GM06990 (cell line): ENCODE measurements around the gene DIP2A.

Experiments used
- DNase-seq: peaks from one replicate; pipeline ENCODE4 v3.0.0-alpha.2; 2011; ENCODE audit not compliant: insufficient read length; ENCODE audit errors: extremely low read depth
- H3K27me3 ChIP-seq: replicated peaks from 2 replicates; pipeline ENCODE4 v1.6.0; 2011; ENCODE audit warnings: low read length; ENCODE audit not compliant: control insufficient read depth, insufficient read depth
- H3K36me3 ChIP-seq: 2 replicates; pipeline ENCODE4 v1.5.1; 2011; ENCODE audit warnings: low read length; ENCODE audit not compliant: control insufficient read depth, insufficient read depth
- H3K4me3 ChIP-seq: replicated peaks from 2 replicates; pipeline ENCODE4 v1.5.1; 2011; ENCODE audit warnings: low read depth, mild to moderate bottlenecking, control low read depth, low read length
- TF ChIP-seq, protein P1 (sequence below): IDR thresholded peaks from 2 replicates; pipeline ENCODE4 v1.5.1; 2011; ENCODE audit warnings: low read length, control low read depth, mild to moderate bottlenecking, inconsistent platforms; ENCODE audit not compliant: insufficient read depth, poor library complexity, severe bottlenecking

The DIP2A gene

DNA sequence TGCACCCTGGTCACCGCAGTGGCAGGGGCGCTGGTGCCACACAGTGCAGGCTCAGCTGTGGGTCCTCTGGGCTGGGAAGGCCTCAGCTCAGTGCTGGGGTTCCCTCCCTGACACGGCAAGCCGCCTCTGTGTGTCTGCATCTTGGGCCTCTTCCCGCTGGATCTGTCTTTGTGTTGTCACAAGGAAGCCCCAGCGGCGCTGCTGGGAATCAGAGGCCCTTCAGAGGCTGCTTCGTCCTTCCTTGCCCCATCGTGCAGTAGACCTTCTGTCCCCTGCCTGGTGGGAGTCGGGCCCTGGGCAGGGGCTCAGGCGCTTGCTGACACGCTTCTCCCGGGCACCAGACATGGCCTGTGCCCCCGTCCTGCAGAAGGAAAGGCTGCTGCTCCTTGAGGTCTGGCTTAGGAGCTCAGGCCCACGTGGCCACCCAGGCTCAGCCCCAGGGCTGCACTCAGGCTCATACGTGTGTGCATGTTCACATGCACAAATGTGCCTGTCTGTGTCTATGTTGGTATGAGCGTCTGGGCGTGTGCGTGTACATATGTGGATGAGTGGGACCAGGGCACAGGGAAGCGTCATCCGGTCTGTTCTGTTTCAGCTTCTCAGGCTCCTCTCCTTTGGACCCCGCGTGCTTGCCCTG, 24.3 kb upstream of the DIP2A start:
- TF ChIP-seq, protein P1, sequence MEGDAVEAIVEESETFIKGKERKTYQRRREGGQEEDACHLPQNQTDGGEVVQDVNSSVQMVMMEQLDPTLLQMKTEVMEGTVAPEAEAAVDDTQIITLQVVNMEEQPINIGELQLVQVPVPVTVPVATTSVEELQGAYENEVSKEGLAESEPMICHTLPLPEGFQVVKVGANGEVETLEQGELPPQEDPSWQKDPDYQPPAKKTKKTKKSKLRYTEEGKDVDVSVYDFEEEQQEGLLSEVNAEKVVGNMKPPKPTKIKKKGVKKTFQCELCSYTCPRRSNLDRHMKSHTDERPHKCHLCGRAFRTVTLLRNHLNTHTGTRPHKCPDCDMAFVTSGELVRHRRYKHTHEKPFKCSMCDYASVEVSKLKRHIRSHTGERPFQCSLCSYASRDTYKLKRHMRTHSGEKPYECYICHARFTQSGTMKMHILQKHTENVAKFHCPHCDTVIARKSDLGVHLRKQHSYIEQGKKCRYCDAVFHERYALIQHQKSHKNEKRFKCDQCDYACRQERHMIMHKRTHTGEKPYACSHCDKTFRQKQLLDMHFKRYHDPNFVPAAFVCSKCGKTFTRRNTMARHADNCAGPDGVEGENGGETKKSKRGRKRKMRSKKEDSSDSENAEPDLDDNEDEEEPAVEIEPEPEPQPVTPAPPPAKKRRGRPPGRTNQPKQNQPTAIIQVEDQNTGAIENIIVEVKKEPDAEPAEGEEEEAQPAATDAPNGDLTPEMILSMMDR = no peak
- DNase-seq = no peak
- H3K27me3 ChIP-seq = no peaks in the 10 kb centered on the region
- no peak overlapping the region for H3K4me3 ChIP-seq
- peaks cover 38% of the 10 kb centered on the region for H3K36me3 ChIP-seq

DNA sequence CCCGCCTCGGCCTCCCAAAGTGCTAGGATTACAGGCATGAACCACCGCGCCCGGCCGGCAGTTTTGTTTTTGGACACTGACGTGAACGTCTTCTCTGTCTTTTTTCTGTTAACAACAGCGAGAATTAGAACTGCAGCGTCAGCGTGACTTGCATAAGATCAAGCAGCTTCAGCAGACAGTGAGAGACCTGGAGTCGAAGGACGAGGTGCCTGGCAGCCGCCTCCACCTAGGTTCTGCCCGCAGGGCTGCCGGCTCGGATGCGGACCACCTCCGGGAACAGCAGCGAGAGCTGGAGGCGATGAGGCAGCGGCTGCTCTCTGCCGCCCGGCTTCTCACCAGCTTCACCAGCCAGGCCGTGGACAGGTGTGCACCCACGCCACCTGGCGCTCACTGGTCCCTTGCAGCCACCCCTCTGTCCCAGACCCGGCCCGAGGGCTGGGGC, 22.9 kb upstream of the DIP2A start:
- H3K4me3 ChIP-seq = no peak overlapping the region
- TF ChIP-seq, protein P1 = no peak
- H3K27me3 ChIP-seq = no peaks in the 10 kb centered on the region
- H3K36me3 ChIP-seq = peaks cover 35% of the 10 kb centered on the region
- DNase-seq = no peak

DNA sequence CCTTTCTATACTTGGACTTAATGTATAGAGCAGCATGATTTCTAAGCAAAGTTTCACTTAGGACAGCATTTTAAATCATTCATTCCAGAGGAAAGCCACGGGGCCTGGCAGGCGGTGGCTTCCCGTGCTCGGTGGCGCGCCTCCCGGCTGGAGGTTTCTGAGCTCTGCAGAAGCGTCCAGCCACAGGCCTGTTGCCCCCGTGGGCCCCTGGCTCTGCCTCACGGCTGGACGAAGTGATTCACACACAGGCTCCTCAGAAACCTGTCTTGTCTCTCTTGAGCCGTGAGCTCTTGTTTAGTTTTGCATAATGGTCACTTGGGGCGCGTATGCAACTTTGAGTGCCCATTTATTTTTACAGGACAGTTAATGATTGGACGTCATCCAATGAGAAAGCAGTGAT, 22.1 kb upstream of the DIP2A start:
- Histone ChIP-seq H3K36me3 (peaks cover 33% of the 10 kb centered on the region), H3K27me3 (no peaks in the 10 kb centered on the region), H3K4me3 (no peak overlapping the region)
- TF ChIP-seq, protein P1 = no peak
- no peak for DNase-seq

DNA sequence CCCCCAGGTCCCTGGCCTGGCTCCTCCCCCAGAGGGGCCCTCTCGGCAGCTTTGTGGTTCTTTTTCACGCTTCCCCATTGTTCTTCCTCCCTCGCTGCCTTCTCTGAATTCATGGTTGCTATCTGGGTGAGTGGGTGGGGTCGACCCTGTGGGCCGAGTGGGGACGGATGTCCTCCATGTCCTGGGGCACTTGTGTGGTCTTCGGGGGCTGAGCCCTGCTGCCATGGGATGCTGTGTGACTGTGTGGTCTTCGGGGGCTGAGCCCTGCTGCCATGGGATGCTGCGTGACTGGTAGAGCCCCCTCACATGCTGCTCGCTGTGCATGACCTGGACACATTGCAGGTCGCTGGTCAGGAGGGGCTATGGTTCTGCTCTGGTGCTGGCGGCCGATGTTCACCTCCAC, 21.6 kb upstream of the DIP2A start:
- DNase-seq = no peak
- peaks cover 32% of the 10 kb centered on the region for H3K36me3 ChIP-seq

DNA sequence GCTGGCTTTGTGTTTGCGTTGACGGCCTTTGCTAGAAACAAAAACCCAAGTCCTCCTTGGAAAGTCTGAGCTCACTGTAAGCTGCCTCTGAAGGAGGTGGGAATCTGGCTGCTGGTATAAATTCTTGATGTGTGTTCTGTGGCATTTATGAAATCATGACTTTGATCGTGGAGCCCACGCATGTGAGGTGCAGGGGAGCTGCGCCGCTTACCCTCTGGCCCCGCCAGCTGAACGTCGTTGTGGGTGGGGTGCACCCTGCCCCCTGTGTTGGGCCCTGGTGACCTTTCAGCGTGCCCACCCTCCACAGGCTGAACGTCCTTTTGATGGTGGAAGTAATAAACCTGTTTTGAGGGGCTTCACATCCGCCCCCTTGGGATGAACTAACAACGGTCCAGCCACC, 21.2 kb upstream of the DIP2A start:
- TF ChIP-seq, protein P1 = no peak
- H3K36me3 ChIP-seq = peaks cover 31% of the 10 kb centered on the region
- DNase-seq = no peak
- H3K27me3 ChIP-seq = no peaks in the 10 kb centered on the region
- H3K4me3 ChIP-seq = no peak overlapping the region

More for the DNA sequence above, 21.6 kb upstream of the DIP2A start:
- TF ChIP-seq, protein P1 = no peak
- H3K4me3 ChIP-seq = no peak overlapping the region
- no peaks in the 10 kb centered on the region for H3K27me3 ChIP-seq

DNA sequence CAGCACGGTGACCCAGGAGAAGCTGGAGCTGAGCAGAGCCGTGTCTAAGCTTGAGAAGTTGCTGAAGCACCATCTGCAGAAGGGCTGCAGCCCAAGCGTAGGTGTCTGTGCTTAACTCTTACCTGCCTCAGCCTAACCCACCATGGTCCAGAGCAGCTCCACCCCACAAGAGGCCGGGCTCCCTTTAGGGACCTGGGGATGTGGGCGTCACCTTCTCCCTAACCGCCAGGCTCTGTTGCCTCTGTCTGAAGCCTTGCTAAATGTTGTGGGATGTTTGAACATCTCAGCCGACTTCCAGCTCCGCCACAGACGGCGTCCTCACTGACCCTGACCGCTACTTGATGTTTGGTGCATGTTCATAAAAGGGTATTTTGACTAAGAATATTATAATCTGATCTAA, 20.4 kb upstream of the DIP2A start:
- TF ChIP-seq, protein P1 = no peak
- no peak for DNase-seq
- Histone ChIP-seq H3K36me3 (peaks cover 34% of the 10 kb centered on the region), H3K4me3 (no peak overlapping the region), H3K27me3 (no peaks in the 10 kb centered on the region)
